ENCODE data around the gene ZBTB24.

The ZBTB24 gene

DNA sequence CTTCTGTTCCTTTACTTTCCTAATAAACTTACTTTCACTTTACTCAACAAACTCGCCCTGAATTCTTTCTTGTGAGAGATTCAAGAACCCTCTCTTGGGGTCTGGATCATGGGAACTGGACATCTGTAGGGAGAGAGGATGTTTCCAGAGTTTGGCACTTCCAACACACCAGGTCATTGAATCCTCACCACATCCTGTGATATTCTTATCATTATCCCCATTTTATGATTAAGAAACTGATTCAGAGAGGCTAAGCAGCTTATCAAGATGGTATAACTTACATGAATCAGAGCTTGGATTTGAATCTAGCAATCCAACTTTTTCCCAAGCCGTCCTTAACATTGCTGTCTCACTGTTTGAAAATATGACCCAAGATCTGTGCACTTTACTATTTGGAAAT, 58.1 kb downstream of the ZBTB24 start:
- no peak overlapping the region for H3K4me3 ChIP-seq (ENCODE audit: low read depth, low read length)
- TF ChIP-seq, protein P1, sequence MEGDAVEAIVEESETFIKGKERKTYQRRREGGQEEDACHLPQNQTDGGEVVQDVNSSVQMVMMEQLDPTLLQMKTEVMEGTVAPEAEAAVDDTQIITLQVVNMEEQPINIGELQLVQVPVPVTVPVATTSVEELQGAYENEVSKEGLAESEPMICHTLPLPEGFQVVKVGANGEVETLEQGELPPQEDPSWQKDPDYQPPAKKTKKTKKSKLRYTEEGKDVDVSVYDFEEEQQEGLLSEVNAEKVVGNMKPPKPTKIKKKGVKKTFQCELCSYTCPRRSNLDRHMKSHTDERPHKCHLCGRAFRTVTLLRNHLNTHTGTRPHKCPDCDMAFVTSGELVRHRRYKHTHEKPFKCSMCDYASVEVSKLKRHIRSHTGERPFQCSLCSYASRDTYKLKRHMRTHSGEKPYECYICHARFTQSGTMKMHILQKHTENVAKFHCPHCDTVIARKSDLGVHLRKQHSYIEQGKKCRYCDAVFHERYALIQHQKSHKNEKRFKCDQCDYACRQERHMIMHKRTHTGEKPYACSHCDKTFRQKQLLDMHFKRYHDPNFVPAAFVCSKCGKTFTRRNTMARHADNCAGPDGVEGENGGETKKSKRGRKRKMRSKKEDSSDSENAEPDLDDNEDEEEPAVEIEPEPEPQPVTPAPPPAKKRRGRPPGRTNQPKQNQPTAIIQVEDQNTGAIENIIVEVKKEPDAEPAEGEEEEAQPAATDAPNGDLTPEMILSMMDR (IDR thresholded peaks at IDR 0.05; ENCODE audit: low read depth, low read length), result no peak

GRCh38 chr6:109421184-109421583, 61.8 kb downstream of the ZBTB24 start:
- TF ChIP-seq, protein P1 (IDR thresholded peaks at IDR 0.05; ENCODE audit: low read depth, low read length), result no peak
- no peak overlapping the region for H3K4me3 ChIP-seq (ENCODE audit: low read depth, low read length)

- no peak overlapping the region for H3K4me3 ChIP-seq (ENCODE audit: low read depth, low read length)
- TF ChIP-seq, protein P1 (IDR thresholded peaks at IDR 0.05; ENCODE audit: low read depth, low read length), result no peak
Observed at GRCh38 chr6:109420751-109421150, 62.3 kb downstream of the ZBTB24 start.

DNA sequence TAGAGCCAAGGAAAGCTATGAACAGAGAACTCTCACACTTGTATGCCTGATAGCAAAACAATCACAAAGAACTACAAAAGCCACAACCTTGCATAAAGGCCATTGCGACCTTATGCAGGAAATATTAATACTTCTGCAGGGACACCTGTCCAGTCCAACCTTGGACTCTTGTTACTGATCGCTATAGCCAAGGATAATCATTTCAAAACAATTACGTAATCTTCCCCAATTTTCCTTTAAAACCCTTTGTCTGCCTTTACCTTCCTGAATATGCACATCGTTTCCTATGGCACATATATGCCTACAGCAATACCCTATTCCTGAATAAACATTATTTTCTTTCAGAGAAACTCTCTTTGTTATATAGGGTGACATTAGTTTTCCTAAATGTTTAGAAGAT, 65.4 kb downstream of the ZBTB24 start:
- H3K4me3 ChIP-seq (ENCODE audit: low read depth, low read length), result no peak overlapping the region
- TF ChIP-seq, protein P1 (IDR thresholded peaks at IDR 0.05; ENCODE audit: low read depth, low read length), result no peak

Measured in WI38 (cell line).